ENCODE measurements around the gene SMARCA4. TPM values are rescaled to one million over a fixed set of nuclear protein-coding genes. Genes with fewer than 3 reads are reported as not detected.
A peak's percentile ranks its signal among the peaks of the same experiment; 100 is the strongest.

Gene SMARCA4
- total RNA-seq, 1 experiment from 2014 or later: 261 TPM

DNA sequence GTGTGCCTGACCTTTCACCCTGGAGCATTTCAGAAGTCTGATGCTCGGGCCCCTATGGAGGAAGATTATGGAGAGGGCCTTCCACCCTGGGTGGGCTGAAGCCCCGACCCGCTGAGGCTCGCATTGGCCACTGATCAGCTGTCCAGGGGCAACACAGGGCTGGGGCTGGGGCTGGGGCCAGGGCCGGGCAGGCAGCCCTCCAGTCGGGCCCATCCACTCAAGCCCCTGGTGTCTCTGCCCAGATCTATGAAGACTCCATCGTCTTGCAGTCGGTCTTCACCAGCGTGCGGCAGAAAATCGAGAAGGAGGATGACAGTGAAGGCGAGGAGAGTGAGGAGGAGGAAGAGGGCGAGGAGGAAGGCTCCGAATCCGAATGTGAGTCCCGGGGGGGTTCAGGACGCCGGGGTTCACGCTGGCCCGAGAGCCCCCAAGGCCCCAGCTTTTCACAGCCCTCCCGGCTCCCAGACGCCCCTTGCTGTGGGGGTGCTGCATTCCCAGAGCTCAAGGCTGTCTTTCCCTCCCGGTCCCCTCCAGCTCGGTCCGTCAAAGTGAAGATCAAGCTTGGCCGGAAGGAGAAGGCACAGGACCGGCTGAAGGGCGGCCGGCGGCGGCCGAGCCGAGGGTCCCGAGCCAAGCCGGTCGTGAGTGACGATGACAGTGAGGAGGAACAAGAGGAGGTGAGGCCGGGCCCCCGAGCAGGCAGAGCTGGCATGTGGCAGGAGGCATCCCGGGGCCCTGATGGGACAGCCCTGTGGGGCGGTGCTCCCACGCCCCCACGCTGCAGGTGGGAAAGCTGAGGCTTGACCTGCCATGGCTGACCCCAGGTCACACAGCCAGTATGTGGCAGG lies 98.9 kb downstream of the SMARCA4 start:
- Histone ChIP-seq H3K23me2 (ENCODE audit: insufficient read length, low read depth, low read length, poor library complexity, severe bottlenecking) (no peaks in the 10 kb centered on the region), H3K9ac (ENCODE audit: extremely low read depth, insufficient read length, low read length) (no peak overlapping the region), H3K4me2 (ENCODE audit: insufficient read depth, insufficient read length, low read length) (no peak overlapping the region), H3T11ph (ENCODE audit: low read length) (no peak overlapping the region), H4K91ac (ENCODE audit: insufficient read length, low read depth, low read length) (no peak overlapping the region), H3K23ac (ENCODE audit: insufficient read length, low read depth, low read length) (no peak overlapping the region), H3K4ac (ENCODE audit: low read depth, low read length) (no peak overlapping the region), H3K4me1 (ENCODE audit: insufficient read depth, low read length) (no peaks in the 10 kb centered on the region), H3K14ac (ENCODE audit: insufficient read depth, low read length) (no peak overlapping the region; the same call in 1 of the 2 replicates), H2BK120ac (ENCODE audit: low read depth, low read length, poor library complexity, severe bottlenecking) (no peak overlapping the region), H3K79me2 (ENCODE audit: insufficient read depth, low read length) (no peaks in the 10 kb centered on the region), H3K56ac (ENCODE audit: insufficient read length, low read depth, low read length) (no peak overlapping the region), H3K27me3 (ENCODE audit: insufficient read depth, low read length) (no peaks in the 10 kb centered on the region), H3K9me3 (ENCODE audit: control insufficient read depth, low read depth, low read length) (no peaks in the 10 kb centered on the region), H3K79me1 (ENCODE audit: insufficient read depth, low read depth, low read length, poor library complexity, severe bottlenecking) (no peaks in the 10 kb centered on the region), H4K5ac (ENCODE audit: insufficient read length, low read depth, low read length) (no peak overlapping the region), H4K20me1 (ENCODE audit: control insufficient read depth, insufficient read depth, insufficient read length) (no peaks in the 10 kb centered on the region), H3K27ac (ENCODE audit: insufficient read length, low read depth, low read length) (no peak overlapping the region), H2BK12ac (ENCODE audit: insufficient read length, low read depth, low read length) (no peak overlapping the region), H2BK5ac (ENCODE audit: insufficient read length, low read length) (no peak overlapping the region), H2BK20ac (ENCODE audit: low read depth, low read length, poor library complexity, severe bottlenecking) (no peak overlapping the region), H3K18ac (ENCODE audit: insufficient read length, low read depth, low read length) (no peak overlapping the region), H4K8ac (replicated peaks; ENCODE audit: insufficient read length, low read depth, low read length) (no peak overlapping the region), H2AFZ (ENCODE audit: low read length) (no peak overlapping the region), H2AK5ac (ENCODE audit: insufficient read length, low read length) (no peak overlapping the region), H2BK15ac (ENCODE audit: low read depth, low read length) (no peak overlapping the region)
- TF ChIP-seq, protein P1, sequence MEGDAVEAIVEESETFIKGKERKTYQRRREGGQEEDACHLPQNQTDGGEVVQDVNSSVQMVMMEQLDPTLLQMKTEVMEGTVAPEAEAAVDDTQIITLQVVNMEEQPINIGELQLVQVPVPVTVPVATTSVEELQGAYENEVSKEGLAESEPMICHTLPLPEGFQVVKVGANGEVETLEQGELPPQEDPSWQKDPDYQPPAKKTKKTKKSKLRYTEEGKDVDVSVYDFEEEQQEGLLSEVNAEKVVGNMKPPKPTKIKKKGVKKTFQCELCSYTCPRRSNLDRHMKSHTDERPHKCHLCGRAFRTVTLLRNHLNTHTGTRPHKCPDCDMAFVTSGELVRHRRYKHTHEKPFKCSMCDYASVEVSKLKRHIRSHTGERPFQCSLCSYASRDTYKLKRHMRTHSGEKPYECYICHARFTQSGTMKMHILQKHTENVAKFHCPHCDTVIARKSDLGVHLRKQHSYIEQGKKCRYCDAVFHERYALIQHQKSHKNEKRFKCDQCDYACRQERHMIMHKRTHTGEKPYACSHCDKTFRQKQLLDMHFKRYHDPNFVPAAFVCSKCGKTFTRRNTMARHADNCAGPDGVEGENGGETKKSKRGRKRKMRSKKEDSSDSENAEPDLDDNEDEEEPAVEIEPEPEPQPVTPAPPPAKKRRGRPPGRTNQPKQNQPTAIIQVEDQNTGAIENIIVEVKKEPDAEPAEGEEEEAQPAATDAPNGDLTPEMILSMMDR (conservative IDR thresholded peaks at IDR 0.05): no peak
- no peaks in the 10 kb centered on the region for H3K4me1 Mint-ChIP-seq
- H3K36me3 Mint-ChIP-seq (ENCODE audit: insufficient read depth in 1 of 3, low read depth in 3 of 3): peaks cover 26 to 70% (median 65%) of the 10 kb centered on the region in 3 experiments
- DNase-seq: no peak
- no CpG with 5 or more reads among the region's 43 CpGs for WGBS (ENCODE audit: extremely low coverage, insufficient read length, low lambda C conversion rate)
- no peaks in the 10 kb centered on the region for H3K27me3 Mint-ChIP-seq (ENCODE audit: low read depth)
- no peaks in the 10 kb centered on the region for H3K9me3 Mint-ChIP-seq
- peak overlapping the region in 1 of 3 experiments; percentile 29; a peak in 1 of 7 replicates for H3K27ac Mint-ChIP-seq
- no peak overlapping the region for H3K4me3 Mint-ChIP-seq
